Measurements from ENCODE around the gene ASTN1.

DNA sequence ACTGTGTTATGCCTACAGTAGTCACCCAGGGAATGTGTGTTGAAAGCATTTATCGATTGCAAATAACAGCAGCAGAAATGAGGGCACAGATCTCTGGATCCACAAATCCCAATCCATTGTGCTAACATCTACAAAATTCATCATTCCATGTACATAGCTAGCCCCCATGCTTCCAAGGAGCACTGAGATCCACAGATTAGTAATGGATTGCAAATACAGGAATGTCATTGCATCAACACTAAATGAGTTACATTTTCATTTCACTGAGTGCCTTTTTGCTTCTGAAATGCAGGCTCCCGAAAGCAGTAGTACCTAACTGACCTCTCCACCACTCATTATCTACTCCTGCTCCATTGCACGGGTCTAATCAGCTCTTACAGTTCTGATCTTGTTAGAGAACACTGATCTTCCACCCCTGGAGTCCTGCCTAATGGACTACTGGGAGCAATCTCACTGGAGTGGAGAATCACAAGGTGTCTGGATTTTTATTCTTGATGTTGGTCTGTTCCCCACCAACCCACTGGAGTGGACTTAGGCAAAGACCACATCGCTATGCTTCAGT, 30.5 kb downstream of the ASTN1 start:
- TF ChIP-seq, protein P1, sequence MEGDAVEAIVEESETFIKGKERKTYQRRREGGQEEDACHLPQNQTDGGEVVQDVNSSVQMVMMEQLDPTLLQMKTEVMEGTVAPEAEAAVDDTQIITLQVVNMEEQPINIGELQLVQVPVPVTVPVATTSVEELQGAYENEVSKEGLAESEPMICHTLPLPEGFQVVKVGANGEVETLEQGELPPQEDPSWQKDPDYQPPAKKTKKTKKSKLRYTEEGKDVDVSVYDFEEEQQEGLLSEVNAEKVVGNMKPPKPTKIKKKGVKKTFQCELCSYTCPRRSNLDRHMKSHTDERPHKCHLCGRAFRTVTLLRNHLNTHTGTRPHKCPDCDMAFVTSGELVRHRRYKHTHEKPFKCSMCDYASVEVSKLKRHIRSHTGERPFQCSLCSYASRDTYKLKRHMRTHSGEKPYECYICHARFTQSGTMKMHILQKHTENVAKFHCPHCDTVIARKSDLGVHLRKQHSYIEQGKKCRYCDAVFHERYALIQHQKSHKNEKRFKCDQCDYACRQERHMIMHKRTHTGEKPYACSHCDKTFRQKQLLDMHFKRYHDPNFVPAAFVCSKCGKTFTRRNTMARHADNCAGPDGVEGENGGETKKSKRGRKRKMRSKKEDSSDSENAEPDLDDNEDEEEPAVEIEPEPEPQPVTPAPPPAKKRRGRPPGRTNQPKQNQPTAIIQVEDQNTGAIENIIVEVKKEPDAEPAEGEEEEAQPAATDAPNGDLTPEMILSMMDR (conservative IDR thresholded peaks at IDR 0.05; ENCODE audit: low read length) = no peak
- no peak for TF ChIP-seq EZH2phosphoT487 (IDR thresholded peaks at IDR 0.05; ENCODE audit: borderline replicate concordance, low read depth, low read length)

All from OCI-LY7 (cell line).